ENCODE results near the gene PLXNB2.
A peak's percentile ranks its signal among the peaks of the same experiment; 100 is the strongest.

The PLXNB2 gene

DNA sequence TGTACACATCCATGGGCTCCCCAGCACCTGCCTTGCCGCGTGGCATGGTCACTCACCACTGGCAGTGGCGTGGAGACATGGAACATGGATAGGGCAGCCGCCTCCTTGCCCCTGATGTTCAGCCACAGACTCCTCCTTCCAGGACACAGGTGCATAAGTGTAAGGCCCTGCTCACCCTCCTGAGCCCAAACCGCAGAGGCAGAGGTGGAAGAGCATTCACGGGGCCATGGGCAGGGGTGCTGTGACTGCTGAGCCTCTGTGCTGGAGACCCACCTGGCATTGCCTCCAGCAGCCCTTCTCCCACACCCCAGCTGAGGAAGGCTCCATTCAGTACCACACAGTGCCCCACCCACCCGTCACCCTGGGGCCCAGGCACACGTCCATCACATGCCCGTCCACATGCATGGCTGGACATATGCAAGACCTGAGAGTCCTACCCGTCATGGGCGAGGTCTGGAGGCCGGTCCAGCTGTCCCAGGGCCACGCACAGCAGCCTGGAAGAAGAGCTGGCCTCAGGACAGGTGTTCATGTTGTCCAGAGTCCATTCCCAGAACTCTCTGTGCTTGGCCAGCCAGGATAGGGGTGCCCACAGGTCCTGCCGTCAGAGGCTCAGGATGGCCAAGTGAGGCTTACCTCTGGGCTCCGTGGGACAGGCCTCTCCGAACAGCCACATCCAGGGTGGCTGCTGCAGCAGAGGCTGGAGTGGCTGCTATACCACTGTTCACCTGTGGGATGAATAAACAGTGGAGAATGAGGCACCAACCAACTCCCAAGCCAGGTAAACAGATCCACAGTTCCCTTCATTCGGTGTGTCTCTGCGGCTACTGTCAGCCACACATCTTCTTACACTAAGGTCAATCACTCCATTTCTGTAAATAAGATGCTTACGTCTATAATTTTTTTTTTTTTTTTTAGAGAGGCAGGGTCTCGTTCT lies 60.9 kb downstream of the PLXNB2 start:
- peaks cover 22% of the 10 kb centered on the region for H3K36me3 ChIP-seq (ENCODE audit: insufficient read depth, low read length)
- H2AFZ ChIP-seq (ENCODE audit: low read depth, low read length) = no peak overlapping the region
- peak overlapping the region; percentile 85 for H3K4me3 ChIP-seq (ENCODE audit: low read length)
- H3K27me3 ChIP-seq (ENCODE audit: insufficient read depth, low read length) = no peaks in the 10 kb centered on the region
- peaks cover 50% of the 10 kb centered on the region for H3K4me1 ChIP-seq (ENCODE audit: insufficient read depth, low read length)
- H3K9me3 ChIP-seq (ENCODE audit: low read length) = no peaks in the 10 kb centered on the region

DNA sequence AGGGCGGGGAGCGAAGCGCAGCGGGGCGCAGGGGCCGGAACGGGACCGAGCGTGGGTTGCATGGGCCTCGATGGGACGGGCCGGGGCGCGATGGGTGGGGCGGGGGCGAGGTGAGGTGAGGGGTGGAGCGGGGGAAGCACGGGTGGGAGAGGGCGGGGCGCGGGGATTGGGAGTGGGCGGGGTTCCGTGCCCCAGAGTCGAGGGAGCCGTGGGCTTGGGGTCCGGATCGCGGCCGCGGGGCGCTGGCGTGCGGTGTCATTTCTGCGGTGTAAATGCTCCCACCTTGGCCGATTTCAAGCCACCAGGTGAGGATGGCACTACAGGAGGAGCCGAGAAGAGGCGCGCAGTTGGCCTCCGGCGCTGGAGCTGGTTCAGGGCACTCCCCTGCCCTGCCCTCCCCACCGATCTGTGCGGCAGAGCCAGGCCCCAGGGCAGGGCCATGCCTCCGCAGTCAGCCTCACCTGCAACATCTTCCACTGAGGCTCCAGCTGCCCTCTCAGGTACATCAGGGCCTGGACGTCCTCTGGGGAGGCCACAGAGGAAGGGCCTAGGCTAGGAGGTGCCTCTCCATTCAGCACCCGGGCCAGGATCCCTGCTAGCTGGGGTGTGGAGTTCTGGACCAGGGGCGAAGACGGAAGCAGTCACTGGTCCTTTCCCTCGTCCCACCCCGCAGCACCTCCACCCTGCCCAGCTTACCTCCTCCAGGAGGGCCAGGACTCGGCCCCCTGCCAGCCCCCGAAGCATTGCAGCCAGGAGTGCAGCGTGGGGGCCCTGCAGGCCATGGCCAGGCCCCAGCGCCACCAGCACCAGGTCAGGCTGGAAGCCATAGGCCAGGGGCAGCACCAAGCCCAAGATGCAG lies 62.0 kb downstream of the PLXNB2 start:
- H3K4me1 ChIP-seq (ENCODE audit: insufficient read depth, low read length) = peaks cover 47% of the 10 kb centered on the region
- no peaks in the 10 kb centered on the region for H3K27me3 ChIP-seq (ENCODE audit: insufficient read depth, low read length)
- no peak overlapping the region for H2AFZ ChIP-seq (ENCODE audit: low read depth, low read length)
- H3K9me3 ChIP-seq (ENCODE audit: low read length) = no peaks in the 10 kb centered on the region
- H3K36me3 ChIP-seq (ENCODE audit: insufficient read depth, low read length) = peaks cover 22% of the 10 kb centered on the region
- H3K4me3 ChIP-seq (ENCODE audit: low read length) = peak overlapping the region; percentile 85

DNA sequence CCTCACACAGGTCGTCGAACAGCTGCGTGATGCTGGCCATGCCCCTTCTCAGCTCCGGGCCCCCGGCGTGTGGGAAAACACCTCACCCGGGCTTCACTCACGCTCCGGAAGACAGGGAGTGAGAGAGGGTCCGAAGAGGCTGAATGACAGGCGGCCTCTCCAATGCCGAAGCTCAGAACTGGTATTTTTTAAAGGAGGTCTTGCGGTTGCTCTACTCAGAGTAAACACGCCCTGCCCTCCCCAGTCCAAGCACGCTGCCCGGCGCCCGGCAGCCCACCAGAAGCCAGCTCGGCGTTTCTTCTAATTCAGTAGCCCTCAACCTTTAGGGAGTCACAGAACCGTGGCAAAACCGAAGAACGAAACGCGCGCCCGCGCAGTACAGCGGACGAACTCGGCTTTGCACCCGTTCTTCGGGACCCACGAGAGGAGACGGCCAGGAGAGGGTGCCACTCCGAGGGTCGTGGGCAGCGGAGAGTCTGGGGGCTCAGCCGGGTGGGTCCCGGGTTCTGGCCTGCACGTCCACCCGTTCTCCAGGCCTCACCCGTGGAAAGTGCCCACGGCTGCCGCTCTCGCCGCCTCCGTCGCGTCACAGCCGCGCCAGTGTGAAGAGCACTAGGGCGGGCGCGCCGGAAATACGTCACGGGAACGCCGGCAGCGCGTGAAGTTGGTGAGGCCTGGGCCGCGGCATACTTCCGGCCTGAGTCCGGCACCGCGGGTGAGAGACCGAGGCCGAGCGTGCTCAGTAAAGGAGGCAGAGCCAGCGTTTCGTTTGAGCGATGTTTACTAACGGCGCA lies 62.8 kb downstream of the PLXNB2 start, which contains the start of gene TUBGCP6:
TSS of gene TUBGCP6 (minus strand) at position 604 of the 794 bp plus-strand sequence. CDS start at position 40, 564 bp downstream.
- Histone ChIP-seq H3K4me3 (ENCODE audit: low read length) (peak within 1 kb of the TSS; percentile 85), H3K27me3 (ENCODE audit: insufficient read depth, low read length) (no peaks in the 10 kb centered on the region), H3K4me1 (ENCODE audit: insufficient read depth, low read length) (peaks cover 41% of the 10 kb centered on the region), H3K9me3 (ENCODE audit: low read length) (no peaks in the 10 kb centered on the region), H3K36me3 (ENCODE audit: insufficient read depth, low read length) (peaks cover 29% of the 10 kb centered on the region), H2AFZ (ENCODE audit: low read depth, low read length) (peak within 1 kb of the TSS; percentile 66)

DNA sequence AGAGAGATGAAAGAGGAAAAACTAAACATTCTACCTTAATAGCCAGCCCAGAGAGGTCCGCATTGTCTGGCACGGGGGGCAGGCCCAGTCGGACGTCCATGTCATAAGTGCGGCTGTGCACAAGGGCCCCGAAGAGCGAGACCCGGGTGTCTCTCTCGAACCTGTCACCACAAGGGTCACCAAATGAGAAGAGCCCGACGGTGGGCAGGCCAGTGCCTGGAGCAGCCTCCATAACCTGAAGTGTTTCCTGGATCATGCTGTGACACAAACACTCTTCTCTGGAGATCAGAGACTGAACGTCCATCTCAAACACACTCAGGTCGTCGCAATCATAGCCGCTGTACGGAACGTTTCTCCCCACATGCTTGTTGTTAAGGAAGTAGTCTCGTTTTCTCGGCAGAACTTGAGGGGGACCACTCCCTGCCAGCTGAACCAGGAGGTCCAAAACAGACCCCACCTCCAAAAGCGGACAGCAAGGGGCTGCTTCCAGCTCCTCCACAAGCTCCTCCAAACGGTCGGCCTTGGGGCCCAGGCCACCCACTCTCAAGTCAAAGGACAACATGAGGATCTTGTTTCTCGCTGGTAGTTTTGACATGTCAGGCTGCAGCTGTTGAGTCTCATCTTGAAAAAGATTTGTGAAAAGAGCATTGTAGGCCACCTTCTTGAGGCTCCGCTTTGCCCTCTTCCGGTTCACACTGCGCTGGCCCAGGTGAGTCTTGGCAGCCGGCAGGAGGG lies 63.6 kb downstream of the PLXNB2 start:
- no peaks in the 10 kb centered on the region for H3K27me3 ChIP-seq (ENCODE audit: insufficient read depth, low read length)
- H3K36me3 ChIP-seq (ENCODE audit: insufficient read depth, low read length) = peaks cover 32% of the 10 kb centered on the region
- H3K9me3 ChIP-seq (ENCODE audit: low read length) = no peaks in the 10 kb centered on the region
- peak overlapping the region; percentile 85 for H3K4me3 ChIP-seq (ENCODE audit: low read length)
- peaks cover 41% of the 10 kb centered on the region for H3K4me1 ChIP-seq (ENCODE audit: insufficient read depth, low read length)
- H2AFZ ChIP-seq (ENCODE audit: low read depth, low read length) = no peak overlapping the region

DNA sequence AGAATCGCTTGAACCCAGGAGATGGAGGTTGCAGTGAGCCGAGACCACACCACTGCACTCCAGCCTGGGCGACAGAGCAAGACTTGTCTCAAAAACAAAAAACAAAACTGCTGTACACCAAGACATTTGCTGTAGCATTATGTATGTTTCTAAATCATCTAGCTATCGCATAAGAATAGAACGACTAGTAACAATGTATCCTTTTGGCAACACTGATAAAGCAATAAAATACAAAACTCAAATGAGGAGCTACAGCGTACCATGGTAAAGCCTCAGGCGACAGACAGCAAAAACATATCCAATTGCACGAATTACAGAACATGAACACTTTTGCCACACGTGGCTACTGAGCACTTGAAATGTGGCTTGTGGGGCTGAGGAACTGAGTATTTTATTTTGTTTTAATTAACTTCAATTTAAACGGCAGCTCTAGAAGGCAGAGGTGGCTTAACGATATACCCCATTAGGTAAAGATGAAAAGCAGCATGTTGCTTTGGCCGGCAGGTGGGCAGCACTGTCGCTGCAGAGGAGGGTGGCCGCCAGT lies 65.0 kb downstream of the PLXNB2 start:
- H3K36me3 ChIP-seq (ENCODE audit: insufficient read depth, low read length) = peaks cover 26% of the 10 kb centered on the region
- no peaks in the 10 kb centered on the region for H3K9me3 ChIP-seq (ENCODE audit: low read length)
- H3K4me1 ChIP-seq (ENCODE audit: insufficient read depth, low read length) = peaks cover 35% of the 10 kb centered on the region
- peak overlapping the region; percentile 32 for H3K4me3 ChIP-seq (ENCODE audit: low read length)
- H3K27me3 ChIP-seq (ENCODE audit: insufficient read depth, low read length) = no peaks in the 10 kb centered on the region
- H2AFZ ChIP-seq (ENCODE audit: low read depth, low read length) = no peak overlapping the region

DNA sequence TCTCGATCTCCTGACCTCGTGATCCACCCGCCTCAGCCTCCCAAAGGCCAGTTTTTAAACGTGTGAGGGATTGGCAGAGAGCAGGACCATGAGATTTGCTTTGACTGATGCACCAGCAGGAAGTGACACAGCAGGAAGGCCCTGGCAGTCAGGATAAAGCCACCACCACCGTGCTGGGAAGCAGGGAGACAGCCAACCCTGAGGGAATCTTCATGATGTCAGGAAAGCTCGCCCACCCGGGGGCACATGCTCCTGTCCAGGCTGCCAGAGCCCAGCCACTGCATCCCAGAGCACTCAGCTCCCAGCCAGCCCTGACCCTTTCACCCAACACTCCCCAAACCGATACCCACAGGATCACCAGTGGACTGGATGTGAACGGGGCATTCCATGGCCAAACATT lies 68.7 kb downstream of the PLXNB2 start:
- Histone ChIP-seq H2AFZ (ENCODE audit: low read depth, low read length) (no peak overlapping the region), H3K4me3 (ENCODE audit: low read length) (no peak overlapping the region), H3K27me3 (ENCODE audit: insufficient read depth, low read length) (no peaks in the 10 kb centered on the region), H3K9me3 (ENCODE audit: low read length) (no peaks in the 10 kb centered on the region), H3K36me3 (ENCODE audit: insufficient read depth, low read length) (peaks cover 10% of the 10 kb centered on the region), H3K4me1 (ENCODE audit: insufficient read depth, low read length) (peaks cover 21% of the 10 kb centered on the region)

DNA sequence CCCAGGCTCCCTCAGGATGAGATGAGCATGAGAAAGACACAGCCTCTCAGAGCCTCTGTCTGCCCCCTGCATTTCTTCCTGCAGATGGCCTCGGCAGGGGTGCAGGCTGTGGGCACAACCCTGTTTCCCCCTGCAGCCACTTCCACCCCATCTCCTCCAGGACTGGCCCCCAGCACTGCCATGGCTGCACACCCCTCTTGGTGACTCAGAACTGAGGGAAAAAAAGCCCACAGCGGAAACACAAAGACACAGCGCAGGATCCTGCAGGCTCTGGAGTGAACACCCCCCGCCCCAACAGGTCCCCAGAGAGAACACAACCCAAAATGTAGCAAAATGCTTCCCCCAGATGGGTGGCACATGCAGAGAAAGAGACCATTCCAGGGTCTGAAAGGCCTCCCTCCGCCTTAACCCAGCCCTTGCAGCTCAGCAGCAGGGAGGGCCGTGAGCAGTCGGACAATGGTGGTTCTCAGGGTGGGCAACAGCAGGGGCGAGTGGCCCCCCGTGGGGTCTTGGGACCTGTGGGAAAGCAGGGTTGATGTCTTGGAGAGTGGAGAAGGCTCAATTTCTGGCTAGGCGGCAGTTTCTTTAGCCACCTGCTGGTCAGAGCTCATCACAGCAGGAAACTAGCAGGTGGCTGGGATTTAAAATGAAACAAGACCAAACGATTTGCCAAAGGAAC lies 70.6 kb downstream of the PLXNB2 start:
- no peak overlapping the region for H2AFZ ChIP-seq (ENCODE audit: low read depth, low read length)
- peaks cover 9% of the 10 kb centered on the region for H3K4me1 ChIP-seq (ENCODE audit: insufficient read depth, low read length)
- H3K9me3 ChIP-seq (ENCODE audit: low read length) = no peaks in the 10 kb centered on the region
- H3K4me3 ChIP-seq (ENCODE audit: low read length) = no peak overlapping the region
- no peaks in the 10 kb centered on the region for H3K27me3 ChIP-seq (ENCODE audit: insufficient read depth, low read length)
- peaks cover 10% of the 10 kb centered on the region for H3K36me3 ChIP-seq (ENCODE audit: insufficient read depth, low read length)

DNA sequence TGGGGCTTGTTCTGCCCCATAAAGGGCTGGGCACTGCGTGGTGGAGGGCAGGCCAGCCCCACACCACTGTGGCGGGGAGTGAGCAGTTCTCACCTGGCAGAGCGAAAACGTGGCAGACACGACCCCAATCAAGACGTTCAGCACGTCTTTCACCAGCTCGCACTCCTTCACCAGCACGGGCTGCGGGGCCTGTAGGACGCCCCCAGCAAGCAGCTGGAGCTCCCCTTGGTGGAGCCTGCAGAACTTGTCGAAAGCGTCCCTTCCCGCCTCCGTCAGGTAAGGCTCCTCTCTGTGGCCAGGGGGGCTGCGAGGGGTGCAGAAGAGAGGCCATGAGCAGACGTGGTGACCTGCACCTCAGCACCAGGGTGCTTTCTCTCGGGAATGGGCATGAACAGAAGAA lies 74.2 kb downstream of the PLXNB2 start:
- Histone ChIP-seq H2AFZ (ENCODE audit: low read depth, low read length) (no peak overlapping the region), H3K27me3 (ENCODE audit: insufficient read depth, low read length) (no peaks in the 10 kb centered on the region), H3K9me3 (ENCODE audit: low read length) (no peaks in the 10 kb centered on the region), H3K4me1 (ENCODE audit: insufficient read depth, low read length) (peaks cover 3% of the 10 kb centered on the region), H3K36me3 (ENCODE audit: insufficient read depth, low read length) (peaks cover 10% of the 10 kb centered on the region), H3K4me3 (ENCODE audit: low read length) (no peak overlapping the region)

DNA sequence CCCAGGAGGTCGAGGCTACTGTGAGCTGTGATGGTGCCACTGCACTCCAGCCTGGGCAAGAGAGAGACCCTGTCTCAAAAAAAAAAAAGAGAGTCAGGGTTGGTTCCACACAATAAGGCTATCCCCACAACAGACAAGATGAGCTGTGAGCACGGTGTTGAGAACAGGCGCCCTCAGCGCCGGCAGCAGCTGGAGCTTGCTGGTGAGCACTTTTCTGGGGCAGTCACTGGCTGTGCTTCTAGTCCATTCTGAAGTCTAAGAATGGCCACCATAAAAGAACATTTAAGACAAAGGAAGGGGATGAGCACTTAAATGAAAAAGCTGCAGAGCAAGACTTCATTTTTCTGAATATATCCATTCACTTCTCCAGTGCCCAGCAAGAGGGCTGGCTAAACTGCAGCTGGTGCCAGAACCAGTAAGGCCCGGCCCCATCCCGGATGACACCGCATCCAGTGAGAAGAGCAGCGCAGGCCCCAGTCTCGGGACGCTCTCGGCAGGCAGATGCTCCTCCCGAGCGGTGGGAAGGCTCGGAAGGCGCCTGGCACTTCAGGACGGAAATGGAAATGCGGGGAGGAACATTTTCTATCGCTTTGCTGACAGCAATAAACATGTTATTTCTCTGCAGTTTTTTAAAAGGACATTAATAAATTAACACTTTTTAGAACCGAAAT lies 74.8 kb downstream of the PLXNB2 start:
- Histone ChIP-seq H3K9me3 (ENCODE audit: low read length) (no peaks in the 10 kb centered on the region), H3K4me3 (ENCODE audit: low read length) (no peak overlapping the region), H3K27me3 (ENCODE audit: insufficient read depth, low read length) (no peaks in the 10 kb centered on the region), H2AFZ (ENCODE audit: low read depth, low read length) (no peak overlapping the region), H3K4me1 (ENCODE audit: insufficient read depth, low read length) (peaks cover 3% of the 10 kb centered on the region), H3K36me3 (ENCODE audit: insufficient read depth, low read length) (peaks cover 14% of the 10 kb centered on the region)

DNA sequence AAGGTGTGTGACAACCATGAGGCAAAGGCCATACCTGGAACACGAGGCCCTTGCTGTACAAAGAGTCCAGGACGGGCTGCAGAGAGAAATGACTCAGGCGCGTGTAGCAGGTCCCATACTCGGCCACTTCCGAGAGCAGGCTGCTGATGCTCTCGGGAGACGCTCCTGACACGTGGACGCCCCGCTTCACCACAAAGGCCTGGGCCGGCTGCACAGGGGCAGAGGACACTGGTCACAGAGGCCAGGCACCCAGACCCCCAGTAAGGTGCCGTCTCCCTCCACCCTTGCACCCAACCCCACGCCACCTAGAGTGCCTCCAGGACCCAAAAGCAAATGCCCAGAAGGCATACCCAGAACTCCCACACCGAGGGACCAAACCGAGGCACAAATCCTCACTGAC lies 78.1 kb downstream of the PLXNB2 start:
- Histone ChIP-seq H3K4me3 (ENCODE audit: low read length) (no peak overlapping the region), H3K36me3 (ENCODE audit: insufficient read depth, low read length) (peaks cover 34% of the 10 kb centered on the region), H3K9me3 (ENCODE audit: low read length) (no peaks in the 10 kb centered on the region), H2AFZ (ENCODE audit: low read depth, low read length) (no peak overlapping the region), H3K4me1 (ENCODE audit: insufficient read depth, low read length) (no peaks in the 10 kb centered on the region), H3K27me3 (ENCODE audit: insufficient read depth, low read length) (no peaks in the 10 kb centered on the region)

DNA sequence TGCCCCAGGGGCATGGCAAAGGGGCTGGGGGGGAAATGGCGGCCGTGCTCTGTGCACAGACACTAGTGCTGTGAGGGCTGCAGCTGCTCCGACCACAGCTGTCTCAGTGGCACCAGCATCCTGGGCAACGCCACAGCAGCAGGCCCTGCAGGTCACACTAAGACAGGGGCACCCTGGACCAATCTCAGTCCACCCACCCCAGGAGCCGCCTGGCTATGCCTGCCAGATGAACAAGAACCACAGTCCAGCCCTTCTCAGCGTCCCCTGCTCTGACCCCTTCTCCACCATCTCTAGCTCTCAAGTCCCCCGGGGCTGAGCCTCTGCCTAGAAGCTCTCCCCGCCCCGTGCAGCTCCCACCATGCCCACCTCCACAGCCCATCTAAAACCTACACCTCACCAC lies 79.1 kb downstream of the PLXNB2 start:
- Histone ChIP-seq H3K36me3 (ENCODE audit: insufficient read depth, low read length) (peaks cover 40% of the 10 kb centered on the region), H3K4me1 (ENCODE audit: insufficient read depth, low read length) (no peaks in the 10 kb centered on the region), H2AFZ (ENCODE audit: low read depth, low read length) (no peak overlapping the region), H3K9me3 (ENCODE audit: low read length) (no peaks in the 10 kb centered on the region), H3K4me3 (ENCODE audit: low read length) (no peak overlapping the region), H3K27me3 (ENCODE audit: insufficient read depth, low read length) (no peaks in the 10 kb centered on the region)
